DND-41 (cell line): ENCODE data around the gene CYB5A.

Source experiments
- EZH2 ChIP-seq: IDR thresholded peaks from 3 replicates; pipeline ENCODE4 v1.6.1; 2012; ENCODE audit warnings: borderline replicate concordance, low read depth, mild to moderate bottlenecking, moderate library complexity, low read length, inconsistent platforms; ENCODE audit not compliant: severe bottlenecking
- TF ChIP-seq, protein P1 (sequence below): IDR thresholded peaks from 2 replicates; pipeline ENCODE4 v1.5.1; 2012; ENCODE audit warnings: borderline replicate concordance, low read length, moderate library complexity, mild to moderate bottlenecking; ENCODE audit not compliant: poor library complexity, severe bottlenecking; ENCODE audit errors: extremely low read depth

DNA sequence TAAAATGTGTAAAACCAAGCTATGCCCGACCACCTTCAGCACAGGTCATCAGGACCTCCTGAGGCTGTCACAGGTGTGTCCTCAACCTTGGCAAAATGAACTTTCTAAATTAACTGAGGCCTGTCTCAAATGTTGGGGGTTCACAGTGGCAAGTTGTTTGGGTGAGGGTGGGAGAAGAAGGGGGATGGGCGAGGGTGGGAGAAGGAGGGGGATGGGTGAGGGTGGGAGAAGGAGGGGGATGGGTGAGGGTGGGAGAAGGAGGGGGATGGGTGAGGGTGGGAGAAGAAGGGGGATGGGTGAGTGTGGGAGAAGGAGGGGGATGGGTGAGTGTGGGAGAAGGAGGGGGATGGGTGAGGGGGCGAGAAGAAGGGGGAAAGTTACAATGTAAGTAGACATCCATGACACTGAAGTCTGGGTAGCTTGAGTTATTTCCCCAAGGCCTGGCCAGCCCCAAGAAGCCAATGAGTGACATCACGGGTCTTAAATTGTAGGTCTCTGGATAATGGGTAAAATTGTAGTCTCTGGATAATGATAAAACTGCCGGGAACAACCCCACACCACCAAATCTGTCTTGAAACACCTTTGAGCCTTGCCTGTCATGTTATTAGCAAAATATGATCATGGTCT is 87.1 kb downstream of the CYB5A start:
- TF ChIP-seq, protein P1, sequence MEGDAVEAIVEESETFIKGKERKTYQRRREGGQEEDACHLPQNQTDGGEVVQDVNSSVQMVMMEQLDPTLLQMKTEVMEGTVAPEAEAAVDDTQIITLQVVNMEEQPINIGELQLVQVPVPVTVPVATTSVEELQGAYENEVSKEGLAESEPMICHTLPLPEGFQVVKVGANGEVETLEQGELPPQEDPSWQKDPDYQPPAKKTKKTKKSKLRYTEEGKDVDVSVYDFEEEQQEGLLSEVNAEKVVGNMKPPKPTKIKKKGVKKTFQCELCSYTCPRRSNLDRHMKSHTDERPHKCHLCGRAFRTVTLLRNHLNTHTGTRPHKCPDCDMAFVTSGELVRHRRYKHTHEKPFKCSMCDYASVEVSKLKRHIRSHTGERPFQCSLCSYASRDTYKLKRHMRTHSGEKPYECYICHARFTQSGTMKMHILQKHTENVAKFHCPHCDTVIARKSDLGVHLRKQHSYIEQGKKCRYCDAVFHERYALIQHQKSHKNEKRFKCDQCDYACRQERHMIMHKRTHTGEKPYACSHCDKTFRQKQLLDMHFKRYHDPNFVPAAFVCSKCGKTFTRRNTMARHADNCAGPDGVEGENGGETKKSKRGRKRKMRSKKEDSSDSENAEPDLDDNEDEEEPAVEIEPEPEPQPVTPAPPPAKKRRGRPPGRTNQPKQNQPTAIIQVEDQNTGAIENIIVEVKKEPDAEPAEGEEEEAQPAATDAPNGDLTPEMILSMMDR = no peak
- TF ChIP-seq EZH2 = no peak
